Activated gamma-delta T cell treated with anti-CD3 and anti-CD28 coated beads, Interleukin-2, amount 50 U/mL, for 16 hours (primary cell): Measurements from ENCODE around the gene ABL1.
"Not testable (repeated sequence)": the region's sequence is repeated elsewhere in the genome, so short reads cannot be mapped to it uniquely, and the experiment has no call there.

Experiments used
- DNase-seq: peaks from one replicate; pipeline ENCODE4 v3.0.0-alpha.2; 2020; ENCODE audit warnings: low read depth

ABL1 gene

GRCh38 chr9:130903194-130904069 lies 68.4 kb downstream of the ABL1 start:
- DNase-seq = no peak

GRCh38 chr9:130904070-130905044 lies 69.3 kb downstream of the ABL1 start:
- no peak for DNase-seq

DNA sequence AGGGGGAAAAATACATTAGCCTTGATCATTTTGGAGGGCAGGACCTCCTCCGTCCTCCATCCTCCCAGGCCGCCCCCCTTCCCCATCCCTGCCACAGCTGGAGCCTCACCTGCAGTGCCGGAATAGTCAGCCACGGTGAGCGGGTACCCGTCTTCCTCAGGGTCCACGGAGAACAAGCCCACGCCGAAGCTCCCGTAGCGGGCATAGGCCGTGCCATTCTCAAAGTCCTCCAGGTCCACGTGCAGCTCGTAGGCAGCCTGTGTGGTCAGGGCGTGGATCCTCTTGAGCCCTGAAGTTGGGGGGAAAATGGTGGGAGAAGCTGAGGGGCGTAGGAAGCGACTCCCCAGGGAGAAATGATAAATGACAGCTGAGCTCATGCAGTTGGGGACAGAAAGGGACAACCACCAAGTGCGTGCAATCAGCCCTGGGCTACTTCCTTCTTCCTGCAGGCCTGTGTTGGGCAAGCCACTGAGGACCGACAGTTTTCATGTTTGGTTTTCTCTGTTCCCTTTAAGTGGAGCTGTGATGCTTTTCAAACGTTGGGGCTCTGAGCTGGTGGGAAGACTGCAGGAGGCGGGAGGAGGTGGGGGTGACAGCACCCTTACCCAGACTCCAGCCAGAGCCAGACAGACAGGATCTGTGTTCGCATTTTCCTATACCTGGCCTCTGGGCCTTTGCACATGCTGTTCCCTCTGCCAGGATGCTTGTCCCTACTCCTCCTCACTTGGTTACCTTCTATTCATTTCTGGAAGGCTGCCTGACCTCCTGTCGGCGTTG lies 70.3 kb downstream of the ABL1 start:
- no peak for DNase-seq

GRCh38 chr9:130905902-130906734 lies 71.1 kb downstream of the ABL1 start:
- no peak for DNase-seq

DNA sequence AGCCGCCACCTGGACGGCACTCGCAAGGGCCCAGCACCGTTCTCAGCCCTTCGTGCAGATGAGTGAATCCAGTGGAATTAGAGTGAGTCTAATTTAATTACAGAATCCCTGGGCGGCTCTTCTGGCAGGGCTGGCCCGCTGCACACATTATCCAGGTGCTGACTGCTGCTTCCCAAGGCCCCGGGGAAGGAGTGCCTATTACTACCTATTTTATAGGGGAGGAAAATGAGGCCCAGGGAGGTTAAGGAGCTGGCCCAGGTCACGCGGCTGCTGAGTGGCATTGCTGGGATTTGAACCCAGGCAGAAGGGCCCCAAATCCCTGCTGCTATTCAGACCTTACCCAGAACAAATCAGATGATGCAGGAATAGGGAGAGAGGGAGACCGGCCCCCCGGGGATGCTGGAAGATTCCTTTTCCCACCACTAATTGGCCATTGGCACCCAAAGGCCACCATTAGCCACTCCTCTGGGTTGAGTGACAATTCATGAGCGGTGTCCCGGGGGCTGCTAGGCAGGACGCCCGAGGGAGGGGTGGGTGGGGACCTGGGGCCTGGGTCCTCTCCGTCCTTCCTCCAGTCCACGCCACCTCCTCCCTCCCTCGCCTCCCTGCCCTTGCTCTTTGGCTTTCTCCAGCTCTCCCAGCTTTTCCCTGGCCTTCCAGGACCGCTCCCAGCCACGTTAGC lies 71.8 kb downstream of the ABL1 start:
- no peak for DNase-seq

- DNase-seq = no peak
These were observed 73.3 kb downstream of the ABL1 start for GRCh38 chr9:130908146-130908877.

- DNase-seq = no peak
These were observed 73.9 kb downstream of the ABL1 start for GRCh38 chr9:130908878-130909355.

DNA sequence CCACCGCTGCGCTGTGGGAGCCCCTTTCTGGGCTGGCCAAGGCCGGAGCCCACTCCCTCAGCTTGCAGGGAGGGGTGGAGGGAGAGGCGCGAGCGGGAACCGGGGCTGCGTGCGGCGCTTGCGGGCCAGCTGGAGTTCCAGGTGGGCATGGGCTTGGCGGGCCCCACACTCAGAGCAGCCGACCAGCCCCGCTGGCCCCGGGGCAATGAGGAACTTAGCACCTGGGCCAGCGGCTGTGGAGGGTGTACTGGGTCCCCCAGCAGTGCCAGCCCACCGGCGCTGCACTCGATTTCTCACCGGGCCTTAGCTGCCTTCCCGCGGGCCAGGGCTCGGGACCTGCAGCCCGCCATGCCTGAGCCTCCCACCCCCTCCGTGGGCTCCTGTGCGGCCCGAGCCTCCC lies 75.0 kb downstream of the ABL1 start:
- DNase-seq = not testable (repeated sequence)

DNA sequence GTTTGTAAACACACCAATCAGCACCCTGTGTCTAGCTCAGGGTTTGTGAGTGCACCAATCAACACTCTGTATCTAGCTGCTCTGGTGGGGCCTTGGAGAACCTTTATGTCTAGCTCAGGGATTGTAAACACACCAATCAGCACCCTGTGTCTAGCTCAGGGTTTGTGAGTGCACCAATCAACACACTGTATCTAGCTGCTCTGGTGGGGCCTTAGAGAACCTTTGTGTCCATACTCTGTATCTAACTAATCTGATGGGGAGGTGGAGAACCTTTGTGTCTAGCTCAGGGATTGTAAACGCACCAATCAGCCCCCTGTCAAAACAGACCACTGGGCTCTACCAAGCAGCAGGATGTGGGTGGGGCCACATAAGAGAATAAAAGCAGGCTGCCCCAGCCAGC lies 75.6 kb downstream of the ABL1 start:
- not testable (repeated sequence) for DNase-seq

DNA sequence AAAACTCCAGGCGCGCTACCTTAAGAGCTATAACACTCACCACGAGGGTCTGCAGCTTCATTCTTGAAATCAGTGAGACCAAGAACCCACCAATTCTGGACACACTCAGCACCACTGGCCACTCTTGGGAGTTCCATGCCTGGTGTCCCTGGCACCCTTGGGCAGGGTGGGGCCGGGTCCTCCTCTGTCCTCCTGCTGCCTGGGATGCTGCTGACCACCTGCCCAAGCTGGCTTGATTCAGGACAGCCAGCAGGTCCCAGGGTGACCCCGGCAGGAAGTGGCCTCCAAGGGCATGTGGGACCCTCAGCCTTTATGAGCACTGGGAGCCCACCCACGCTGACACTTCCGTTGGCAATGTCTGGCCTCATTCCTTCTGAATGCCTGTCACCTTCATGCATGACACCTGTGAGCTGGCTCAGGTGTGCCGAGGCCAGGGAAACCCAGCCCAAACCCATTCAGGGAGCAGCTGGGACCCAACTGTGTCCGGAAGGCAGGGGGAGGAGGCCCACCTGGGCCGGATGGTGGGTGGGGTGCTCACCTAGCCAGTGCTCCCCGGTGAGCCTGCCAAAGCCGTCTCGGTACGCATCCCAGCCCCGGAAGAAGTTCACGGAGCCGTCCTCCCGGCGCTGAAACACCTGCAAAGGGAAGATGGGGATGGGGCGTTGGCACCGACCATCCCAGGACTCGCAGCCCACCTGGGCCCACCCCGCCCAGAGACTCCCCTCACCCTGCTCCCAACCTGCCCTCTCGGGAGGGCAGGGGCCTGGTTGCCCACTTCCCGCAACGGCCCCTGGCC lies 76.4 kb downstream of the ABL1 start:
- no peak for DNase-seq

DNA sequence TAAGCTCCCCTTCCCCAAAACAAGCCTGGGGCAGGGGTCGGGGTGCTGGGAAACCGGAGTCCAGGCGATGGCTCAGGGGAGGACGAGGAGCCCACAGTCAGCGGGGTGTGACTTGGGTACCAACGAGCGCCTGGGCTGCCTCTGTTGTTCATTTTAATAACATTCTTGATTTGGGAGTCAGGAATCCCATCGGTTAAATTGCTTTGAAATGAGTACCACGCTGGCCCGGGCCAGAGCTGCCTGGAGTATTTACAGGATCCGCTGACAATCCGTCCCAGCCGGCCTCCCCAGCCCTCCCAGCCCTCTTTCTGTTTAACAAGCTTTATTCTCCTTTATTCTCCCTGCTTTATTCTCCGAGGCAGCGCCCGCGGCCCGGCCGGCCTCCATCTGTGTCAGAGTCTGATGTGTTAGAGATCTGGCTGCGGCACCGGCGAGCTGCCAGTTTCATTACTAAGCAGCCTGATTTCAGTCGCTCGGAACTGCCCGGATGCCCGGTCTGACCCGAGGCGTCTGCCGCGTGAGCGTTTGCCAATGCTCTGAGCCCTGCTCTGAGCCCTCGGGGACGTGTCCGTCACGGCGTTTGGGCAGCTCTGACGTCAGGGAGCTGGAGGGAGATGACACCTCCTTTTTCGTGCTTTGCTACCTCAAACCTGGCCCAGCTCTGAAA lies 78.0 kb downstream of the ABL1 start:
- DNase-seq = no peak

DNA sequence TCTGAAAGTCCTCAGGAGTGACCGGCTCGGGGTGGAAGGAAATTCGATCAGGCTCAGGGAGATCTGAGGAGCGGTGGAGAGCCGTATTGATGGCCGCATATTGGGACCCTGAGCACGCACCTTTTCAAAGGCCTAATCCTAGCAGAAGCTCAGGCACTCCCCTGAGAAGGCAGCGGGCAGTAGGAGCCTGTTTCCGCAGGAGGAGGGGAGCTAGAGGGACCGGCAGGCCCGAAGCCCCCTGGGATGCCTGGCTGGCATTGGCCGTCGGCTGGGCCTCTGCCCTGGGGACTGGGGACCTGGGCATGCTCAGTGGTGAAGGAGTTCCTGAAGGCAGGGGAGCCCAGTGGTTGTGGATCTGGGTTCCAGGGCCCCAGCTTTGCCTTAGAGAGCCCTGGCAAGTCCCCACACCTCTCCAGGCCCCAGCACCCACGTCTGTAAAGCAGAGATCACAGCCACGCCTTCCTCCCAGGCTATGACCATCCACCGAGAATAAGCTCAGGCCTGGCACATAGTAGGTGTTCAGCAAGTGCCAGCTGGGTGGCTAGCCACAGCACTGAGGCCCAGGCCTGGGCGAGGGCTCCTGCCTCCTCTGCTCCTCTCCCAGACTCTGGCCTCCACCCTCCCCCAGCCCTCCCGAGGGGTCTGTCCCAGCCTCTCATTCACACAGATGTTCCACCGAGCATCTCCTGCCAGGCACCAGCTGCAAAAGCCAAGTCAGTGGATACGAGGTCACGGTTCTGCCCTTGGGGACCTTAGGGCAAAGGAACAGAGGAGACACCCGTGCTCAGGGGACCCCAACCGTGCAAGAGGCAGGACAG lies 78.8 kb downstream of the ABL1 start:
- DNase-seq = no peak

- DNase-seq = no peak
These were observed 79.5 kb downstream of the ABL1 start for GRCh38 chr9:130914417-130915095.

- DNase-seq = no peak
These were observed 80.0 kb downstream of the ABL1 start for GRCh38 chr9:130915096-130915447.

GRCh38 chr9:130917168-130917960 lies 82.3 kb downstream of the ABL1 start:
- DNase-seq = no peak
